Measurements from ENCODE around the gene ACBD6.

ACBD6 gene

DNA sequence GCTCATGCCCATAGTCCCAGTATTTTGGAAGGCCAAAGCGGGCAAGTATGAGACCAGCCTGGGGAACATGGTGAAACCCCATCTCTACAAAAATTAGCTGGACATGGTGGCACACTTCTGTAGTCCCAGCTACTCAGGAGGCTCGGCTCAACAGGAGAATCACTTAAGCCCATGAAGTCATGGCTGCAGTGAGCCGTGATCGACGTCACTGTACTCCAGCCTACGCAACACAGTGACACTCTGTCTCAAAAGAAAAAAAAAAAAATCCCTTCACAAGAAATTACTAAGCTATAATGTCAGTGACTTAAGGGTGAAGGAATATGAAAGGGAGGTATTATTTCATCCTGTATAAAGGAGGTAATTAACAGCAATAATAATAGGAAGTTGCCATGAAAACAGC, 99.8 kb downstream of the ACBD6 start (continued):
- TF ChIP-seq, protein P1, sequence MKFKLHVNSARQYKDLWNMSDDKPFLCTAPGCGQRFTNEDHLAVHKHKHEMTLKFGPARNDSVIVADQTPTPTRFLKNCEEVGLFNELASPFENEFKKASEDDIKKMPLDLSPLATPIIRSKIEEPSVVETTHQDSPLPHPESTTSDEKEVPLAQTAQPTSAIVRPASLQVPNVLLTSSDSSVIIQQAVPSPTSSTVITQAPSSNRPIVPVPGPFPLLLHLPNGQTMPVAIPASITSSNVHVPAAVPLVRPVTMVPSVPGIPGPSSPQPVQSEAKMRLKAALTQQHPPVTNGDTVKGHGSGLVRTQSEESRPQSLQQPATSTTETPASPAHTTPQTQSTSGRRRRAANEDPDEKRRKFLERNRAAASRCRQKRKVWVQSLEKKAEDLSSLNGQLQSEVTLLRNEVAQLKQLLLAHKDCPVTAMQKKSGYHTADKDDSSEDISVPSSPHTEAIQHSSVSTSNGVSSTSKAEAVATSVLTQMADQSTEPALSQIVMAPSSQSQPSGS (tag by site-specific recombination; IDR thresholded peaks at IDR 0.05; ENCODE audit: low read depth) = no peak
- TF ChIP-seq ZNF112 (tag by site-specific recombination; IDR thresholded peaks at IDR 0.05) (no peak), ZNF529 (tag by site-specific recombination; IDR thresholded peaks at IDR 0.05; ENCODE audit: insufficient replicate concordance) (no peak), ZNF391 (tag by site-specific recombination; IDR thresholded peaks at IDR 0.05; ENCODE audit: borderline replicate concordance, low read depth) (no peak)
- TF ChIP-seq, protein P2, sequence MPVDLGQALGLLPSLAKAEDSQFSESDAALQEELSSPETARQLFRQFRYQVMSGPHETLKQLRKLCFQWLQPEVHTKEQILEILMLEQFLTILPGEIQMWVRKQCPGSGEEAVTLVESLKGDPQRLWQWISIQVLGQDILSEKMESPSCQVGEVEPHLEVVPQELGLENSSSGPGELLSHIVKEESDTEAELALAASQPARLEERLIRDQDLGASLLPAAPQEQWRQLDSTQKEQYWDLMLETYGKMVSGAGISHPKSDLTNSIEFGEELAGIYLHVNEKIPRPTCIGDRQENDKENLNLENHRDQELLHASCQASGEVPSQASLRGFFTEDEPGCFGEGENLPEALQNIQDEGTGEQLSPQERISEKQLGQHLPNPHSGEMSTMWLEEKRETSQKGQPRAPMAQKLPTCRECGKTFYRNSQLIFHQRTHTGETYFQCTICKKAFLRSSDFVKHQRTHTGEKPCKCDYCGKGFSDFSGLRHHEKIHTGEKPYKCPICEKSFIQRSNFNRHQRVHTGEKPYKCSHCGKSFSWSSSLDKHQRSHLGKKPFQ (tag by site-specific recombination; IDR thresholded peaks at IDR 0.05) = no peak

DNA sequence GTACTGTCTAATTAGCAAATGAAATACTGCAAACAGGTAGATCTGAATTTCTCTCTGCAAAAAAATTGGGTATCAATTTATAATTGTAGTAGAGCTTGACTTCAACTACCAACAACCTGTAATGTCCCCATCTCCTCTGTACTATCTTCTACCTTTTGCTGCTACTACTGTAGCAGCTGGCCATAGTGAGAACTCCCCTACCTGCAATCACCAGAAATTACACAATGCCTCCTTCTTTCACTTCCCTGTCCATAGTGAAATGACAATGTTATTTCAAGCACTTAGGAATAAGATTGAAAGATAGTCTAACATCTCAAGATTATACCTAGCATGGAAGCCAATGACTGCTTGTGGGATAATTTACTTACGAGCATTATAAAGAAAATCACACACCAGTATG, 100.4 kb downstream of the ACBD6 start:
- Histone ChIP-seq H3K4me3 (ENCODE audit: low read depth, low read length) (no peak overlapping the region), H3K36me3 (ENCODE audit: control insufficient read depth in 2 of 2, insufficient read depth in 1 of 2, low read length in 2 of 2) (peaks cover 0 to 4% of the 10 kb centered on the region in 2 experiments; a peak in 2 of 3 replicates), H3K4me1 (ENCODE audit: control insufficient read depth, insufficient read depth, low read length) (no peaks in the 10 kb centered on the region), H3K9me3 (ENCODE audit: control insufficient read depth, insufficient read depth, low read depth, low read length) (no peaks in the 10 kb centered on the region), H3K27ac (ENCODE audit: extremely low read depth, low read depth, low read length) (no peak overlapping the region)
- POLR2A ChIA-PET = no interaction called here
- CTCF ChIA-PET = interaction anchor here (0.7 kb wide), 1 partner anchor 76 kb away, joined by 3 read pairs; no protein-coding TSS in a partner anchor
- no peak for TF ChIP-seq ZNF529 (tag by site-specific recombination; IDR thresholded peaks at IDR 0.05; ENCODE audit: insufficient replicate concordance)

DNA sequence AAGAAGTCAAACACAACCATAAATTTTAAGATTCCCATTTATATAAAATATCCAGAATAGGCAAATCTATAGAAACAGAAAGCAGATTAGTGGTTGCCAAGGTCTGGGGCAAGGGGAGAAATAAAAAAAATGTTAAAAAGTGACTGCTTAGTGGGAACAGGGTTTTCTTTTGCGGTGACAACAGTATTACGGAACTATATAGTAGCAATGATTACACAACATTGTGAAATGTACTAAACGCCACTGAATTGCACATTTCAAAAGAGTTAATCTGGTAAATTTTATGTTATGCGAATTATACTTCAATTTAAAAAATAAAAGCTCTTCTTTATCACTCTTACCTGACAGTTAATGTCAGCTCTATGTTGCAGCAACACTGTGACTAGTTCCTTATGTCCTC, 105.2 kb downstream of the ACBD6 start:
- no peak for TF ChIP-seq ZNF626 (tag by site-specific recombination; IDR thresholded peaks at IDR 0.05)
- TF ChIP-seq ZNF530 (tag by site-specific recombination; IDR thresholded peaks at IDR 0.05; ENCODE audit: low read depth) = no peak
- no peak for TF ChIP-seq YY2 (tag by site-specific recombination; IDR thresholded peaks at IDR 0.05)
- TF ChIP-seq, protein P3, sequence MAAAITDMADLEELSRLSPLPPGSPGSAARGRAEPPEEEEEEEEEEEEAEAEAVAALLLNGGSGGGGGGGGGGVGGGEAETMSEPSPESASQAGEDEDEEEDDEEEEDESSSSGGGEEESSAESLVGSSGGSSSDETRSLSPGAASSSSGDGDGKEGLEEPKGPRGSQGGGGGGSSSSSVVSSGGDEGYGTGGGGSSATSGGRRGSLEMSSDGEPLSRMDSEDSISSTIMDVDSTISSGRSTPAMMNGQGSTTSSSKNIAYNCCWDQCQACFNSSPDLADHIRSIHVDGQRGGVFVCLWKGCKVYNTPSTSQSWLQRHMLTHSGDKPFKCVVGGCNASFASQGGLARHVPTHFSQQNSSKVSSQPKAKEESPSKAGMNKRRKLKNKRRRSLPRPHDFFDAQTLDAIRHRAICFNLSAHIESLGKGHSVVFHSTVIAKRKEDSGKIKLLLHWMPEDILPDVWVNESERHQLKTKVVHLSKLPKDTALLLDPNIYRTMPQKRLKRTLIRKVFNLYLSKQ (tag by site-specific recombination; IDR thresholded peaks at IDR 0.05; ENCODE audit: borderline replicate concordance) = no peak
- no peak for TF ChIP-seq ZNF239 (tag by site-specific recombination; IDR thresholded peaks at IDR 0.05)
- no peak for TF ChIP-seq ZBTB21 (tag by site-specific recombination; IDR thresholded peaks at IDR 0.05)
- TF ChIP-seq ZNF785 (tag by site-specific recombination; IDR thresholded peaks at IDR 0.05) = no peak
- no peak for TF ChIP-seq ZNF112 (tag by site-specific recombination; IDR thresholded peaks at IDR 0.05)
- no peak for TF ChIP-seq ZNF624 (tag by site-specific recombination; IDR thresholded peaks at IDR 0.05)
- no peak for TF ChIP-seq ZBTB17 (tag by site-specific recombination; IDR thresholded peaks at IDR 0.05)
- TF ChIP-seq ZSCAN30 (tag by site-specific recombination; IDR thresholded peaks at IDR 0.05) = no peak
- TF ChIP-seq, protein P4, sequence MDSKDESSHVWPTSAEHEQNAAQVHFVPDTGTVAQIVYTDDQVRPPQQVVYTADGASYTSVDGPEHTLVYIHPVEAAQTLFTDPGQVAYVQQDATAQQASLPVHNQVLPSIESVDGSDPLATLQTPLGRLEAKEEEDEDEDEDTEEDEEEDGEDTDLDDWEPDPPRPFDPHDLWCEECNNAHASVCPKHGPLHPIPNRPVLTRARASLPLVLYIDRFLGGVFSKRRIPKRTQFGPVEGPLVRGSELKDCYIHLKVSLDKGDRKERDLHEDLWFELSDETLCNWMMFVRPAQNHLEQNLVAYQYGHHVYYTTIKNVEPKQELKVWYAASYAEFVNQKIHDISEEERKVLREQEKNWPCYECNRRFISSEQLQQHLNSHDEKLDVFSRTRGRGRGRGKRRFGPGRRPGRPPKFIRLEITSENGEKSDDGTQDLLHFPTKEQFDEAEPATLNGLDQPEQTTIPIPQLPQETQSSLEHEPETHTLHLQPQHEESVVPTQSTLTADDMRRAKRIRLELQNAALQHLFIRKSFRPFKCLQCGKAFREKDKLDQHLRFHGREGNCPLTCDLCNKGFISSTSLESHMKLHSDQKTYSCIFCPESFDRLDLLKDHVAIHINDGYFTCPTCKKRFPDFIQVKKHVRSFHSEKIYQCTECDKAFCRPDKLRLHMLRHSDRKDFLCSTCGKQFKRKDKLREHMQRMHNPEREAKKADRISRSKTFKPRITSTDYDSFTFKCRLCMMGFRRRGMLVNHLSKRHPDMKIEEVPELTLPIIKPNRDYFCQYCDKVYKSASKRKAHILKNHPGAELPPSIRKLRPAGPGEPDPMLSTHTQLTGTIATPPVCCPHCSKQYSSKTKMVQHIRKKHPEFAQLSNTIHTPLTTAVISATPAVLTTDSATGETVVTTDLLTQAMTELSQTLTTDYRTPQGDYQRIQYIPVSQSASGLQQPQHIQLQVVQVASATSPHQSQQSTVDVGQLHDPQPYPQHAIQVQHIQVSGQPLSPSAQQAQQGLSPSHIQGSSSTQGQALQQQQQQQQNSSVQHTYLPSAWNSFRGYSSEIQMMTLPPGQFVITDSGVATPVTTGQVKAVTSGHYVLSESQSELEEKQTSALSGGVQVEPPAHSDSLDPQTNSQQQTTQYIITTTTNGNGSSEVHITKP (tag by site-specific recombination; IDR thresholded peaks at IDR 0.05) = no peak
- TF ChIP-seq ZNF549 (tag by site-specific recombination; IDR thresholded peaks at IDR 0.05) = no peak
- TF ChIP-seq BCL11B (tag by site-specific recombination; IDR thresholded peaks at IDR 0.05; ENCODE audit: low read depth) = no peak
- TF ChIP-seq ZNF202 (tag by site-specific recombination; IDR thresholded peaks at IDR 0.05; ENCODE audit: borderline replicate concordance) = no peak
- TF ChIP-seq, protein P5, sequence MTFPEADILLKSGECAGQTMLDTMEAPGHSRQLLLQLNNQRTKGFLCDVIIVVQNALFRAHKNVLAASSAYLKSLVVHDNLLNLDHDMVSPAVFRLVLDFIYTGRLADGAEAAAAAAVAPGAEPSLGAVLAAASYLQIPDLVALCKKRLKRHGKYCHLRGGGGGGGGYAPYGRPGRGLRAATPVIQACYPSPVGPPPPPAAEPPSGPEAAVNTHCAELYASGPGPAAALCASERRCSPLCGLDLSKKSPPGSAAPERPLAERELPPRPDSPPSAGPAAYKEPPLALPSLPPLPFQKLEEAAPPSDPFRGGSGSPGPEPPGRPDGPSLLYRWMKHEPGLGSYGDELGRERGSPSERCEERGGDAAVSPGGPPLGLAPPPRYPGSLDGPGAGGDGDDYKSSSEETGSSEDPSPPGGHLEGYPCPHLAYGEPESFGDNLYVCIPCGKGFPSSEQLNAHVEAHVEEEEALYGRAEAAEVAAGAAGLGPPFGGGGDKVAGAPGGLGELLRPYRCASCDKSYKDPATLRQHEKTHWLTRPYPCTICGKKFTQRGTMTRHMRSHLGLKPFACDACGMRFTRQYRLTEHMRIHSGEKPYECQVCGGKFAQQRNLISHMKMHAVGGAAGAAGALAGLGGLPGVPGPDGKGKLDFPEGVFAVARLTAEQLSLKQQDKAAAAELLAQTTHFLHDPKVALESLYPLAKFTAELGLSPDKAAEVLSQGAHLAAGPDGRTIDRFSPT (tag by site-specific recombination; IDR thresholded peaks at IDR 0.05) = no peak
- no peak for TF ChIP-seq MYNN (tag by site-specific recombination; IDR thresholded peaks at IDR 0.05; ENCODE audit: borderline replicate concordance)
- no peak for TF ChIP-seq ZNF521 (tag by site-specific recombination; IDR thresholded peaks at IDR 0.05)
- TF ChIP-seq TRIM28 (IDR thresholded peaks at IDR 0.05; ENCODE audit: borderline replicate concordance, low read length) = no peak
- Histone ChIP-seq H3K9me3 (ENCODE audit: control insufficient read depth, insufficient read depth, low read depth, low read length) (no peaks in the 10 kb centered on the region), H3K4me3 (ENCODE audit: low read depth, low read length) (no peak overlapping the region), H3K36me3 (ENCODE audit: control insufficient read depth in 2 of 2, insufficient read depth in 1 of 2, low read length in 2 of 2) (peaks cover 0 to 19% of the 10 kb centered on the region in 2 experiments; a peak in 2 of 3 replicates), H3K4me1 (ENCODE audit: control insufficient read depth, insufficient read depth, low read length) (no peaks in the 10 kb centered on the region), H3K27ac (ENCODE audit: extremely low read depth, low read depth, low read length) (no peak overlapping the region)
- CTCF ChIA-PET = interaction anchor here (0.5 to 0.9 kb wide), 2 partner anchors 10 to 229 kb away, joined by 3 to 5 read pairs; no protein-coding TSS in a partner anchor
- POLR2A ChIA-PET = no interaction called here

All from HEK293 (cell line).